Upper lobe of left lung (tissue), 4 donors: ENCODE data around the gene TTC33.

Source experiments
- CTCF ChIP-seq, 6 experiments: fragments of 450-650 bp in 4 of 6; fragments of 200-600 bp in 2 of 6; sonication (generic) in 2 of 6; IDR thresholded peaks; one replicate each; pipeline ENCODE4 v1.5.1; 2016 to 2019; ENCODE audit warnings: antibody characterized with exemption in 6 of 6
- POLR2AphosphoS5 ChIP-seq, 2 donors: sonication (generic); formaldehyde crosslinking; IDR thresholded peaks; one replicate each; pipeline ENCODE4 v1.5.1; 2017; ENCODE audit warnings: antibody characterized with exemption in 2 of 2

- TF ChIP-seq CTCF (IDR thresholded peaks at IDR 0.05): no peak
- TF ChIP-seq POLR2AphosphoS5 (IDR thresholded peaks at IDR 0.05): no peak
These were observed 88.5 kb downstream of the TTC33 start for GRCh38 chr5:40667161-40667663.
